HG03095 (cell line): ENCODE data around the gene MASTL.
A peak's percentile ranks its signal among the peaks of the same experiment; 100 is the strongest.
"Not testable (repeated sequence)": the region's sequence is repeated elsewhere in the genome, so short reads cannot be mapped to it uniquely, and the experiment has no call there.

Experiments used
- ATAC-seq: cut with Tn5 transposase; IDR thresholded peaks from one replicate; pipeline ENCODE4 v1.9.1; 2021; ENCODE audit warnings: moderate library complexity; ENCODE audit not compliant: unreplicated experiment

Gene MASTL

DNA sequence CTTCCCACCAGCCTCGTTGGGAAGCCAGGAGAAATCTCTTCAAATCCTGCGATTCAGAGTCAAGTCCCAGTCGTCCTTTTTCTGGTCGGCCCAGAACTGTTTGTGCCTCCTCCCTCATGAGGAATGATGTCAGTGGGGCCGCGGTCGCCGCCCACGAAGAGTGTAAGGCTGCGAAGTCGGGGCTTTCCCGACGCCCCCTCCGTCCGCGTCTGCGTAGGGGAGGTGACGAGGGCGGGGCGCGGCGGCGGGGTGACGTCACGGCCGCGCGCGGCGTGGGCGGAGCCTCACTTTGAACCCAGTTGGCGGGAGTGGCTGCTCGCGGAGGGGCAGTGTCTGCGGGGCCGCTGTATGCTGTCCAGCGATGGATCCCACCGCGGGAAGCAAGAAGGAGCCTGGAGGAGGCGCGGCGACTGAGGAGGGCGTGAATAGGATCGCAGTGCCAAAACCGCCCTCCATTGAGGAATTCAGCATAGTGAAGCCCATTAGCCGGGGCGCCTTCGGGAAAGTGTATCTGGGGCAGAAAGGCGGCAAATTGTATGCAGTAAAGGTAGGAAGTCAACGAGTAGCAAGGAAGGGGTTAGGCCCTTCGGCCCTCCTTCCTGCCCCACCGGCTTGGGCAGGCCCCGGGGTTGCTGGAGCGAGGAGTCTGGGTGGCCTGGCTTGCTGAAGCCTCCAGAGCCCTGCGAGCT is at the start of gene MASTL:
Gene MASTL, plus strand, starts transcription at position 287 of the 689 bp plus-strand sequence. Its CDS starts 75 bp downstream, at position 362.
- peak; percentile 85 for ATAC-seq

DNA sequence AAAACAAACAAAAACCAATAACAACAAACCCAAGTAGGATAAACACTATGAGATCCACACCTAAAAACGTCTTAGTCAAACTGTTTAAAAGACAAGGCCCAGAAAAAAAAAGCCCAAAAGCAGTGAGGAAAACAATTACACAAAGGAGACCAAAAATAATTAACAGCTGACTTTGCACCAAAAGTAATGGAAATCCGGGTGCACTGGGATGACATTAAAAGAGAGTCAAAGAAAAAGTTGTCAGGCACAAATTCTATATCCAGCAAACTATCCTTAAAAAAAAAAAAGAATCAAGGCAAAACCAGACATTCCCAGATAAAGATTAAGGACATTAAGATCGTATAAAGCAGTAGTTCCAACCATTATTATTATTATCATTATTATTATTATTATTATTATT is 47.0 kb upstream of the MASTL start:
- ATAC-seq: no peak

- ATAC-seq: no peak
These were observed 20.8 kb upstream of the MASTL start for GRCh38 chr10:27134371-27134770.

DNA sequence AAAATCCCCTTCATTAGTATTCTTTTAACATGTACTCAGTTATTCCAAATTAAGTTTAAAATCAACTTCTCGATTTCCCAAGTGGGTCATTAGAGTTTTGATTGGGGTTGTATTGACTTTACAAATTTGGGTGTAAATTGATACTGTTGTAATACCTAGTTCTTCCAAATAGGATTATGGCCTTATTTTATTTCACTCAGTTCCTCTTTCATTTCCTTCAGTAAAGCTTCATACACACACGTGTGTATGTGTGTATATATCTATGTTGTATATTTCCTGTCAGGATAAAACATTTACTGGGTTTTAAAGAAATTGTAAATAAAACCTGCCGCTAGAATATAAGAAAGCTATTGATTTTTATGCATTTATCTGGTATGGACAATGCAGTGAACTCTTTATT is 16.9 kb upstream of the MASTL start:
- ATAC-seq: no peak

DNA sequence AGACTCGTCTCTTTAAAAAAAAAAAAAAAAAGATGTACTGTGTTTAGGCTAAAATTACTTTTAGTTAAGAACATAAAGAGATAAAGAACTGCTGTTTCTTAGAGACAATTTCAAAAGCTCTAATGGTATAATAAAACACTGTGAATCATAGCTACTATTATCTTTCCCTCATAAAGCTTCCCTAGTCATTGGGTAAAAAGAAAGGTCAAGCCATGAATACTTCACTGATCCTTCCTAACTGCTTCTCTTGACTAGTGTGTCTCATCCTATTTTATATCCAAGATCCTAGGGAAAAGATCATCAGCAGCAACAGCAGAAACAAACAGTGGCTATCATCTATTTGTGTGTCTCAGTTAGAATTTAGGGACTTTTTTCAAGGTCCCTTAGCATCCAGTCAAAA is 11.5 kb upstream of the MASTL start:
- no peak for ATAC-seq

DNA sequence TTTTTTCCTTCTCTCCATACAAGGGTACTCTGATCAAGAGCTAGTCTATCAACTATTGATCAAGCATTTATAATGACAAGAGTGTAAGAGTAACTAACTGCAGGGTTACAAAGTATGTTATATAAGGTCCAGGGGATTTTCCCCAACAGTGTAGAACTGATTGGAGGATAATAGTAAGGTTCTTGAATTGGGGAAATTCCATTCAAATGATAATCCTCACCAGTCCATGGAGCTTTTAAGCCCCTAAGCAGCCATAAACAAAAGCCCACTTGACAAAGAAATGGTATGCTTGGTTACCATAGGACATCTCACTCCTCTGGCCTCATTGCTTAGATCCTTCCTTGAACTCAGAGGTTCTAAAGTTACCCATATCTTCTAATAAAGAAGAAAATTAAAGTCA is 9.2 kb upstream of the MASTL start:
- no peak for ATAC-seq

- ATAC-seq: no peak
These were observed 7.5 kb upstream of the MASTL start for GRCh38 chr10:27147701-27148100.

GRCh38 chr10:27150261-27150660 is 4.9 kb upstream of the MASTL start:
- no peak for ATAC-seq

GRCh38 chr10:27152687-27153086 is 2.5 kb upstream of the MASTL start:
- ATAC-seq: no peak

- no peak for ATAC-seq
These were observed 1.8 kb upstream of the MASTL start for GRCh38 chr10:27153329-27153728.

DNA sequence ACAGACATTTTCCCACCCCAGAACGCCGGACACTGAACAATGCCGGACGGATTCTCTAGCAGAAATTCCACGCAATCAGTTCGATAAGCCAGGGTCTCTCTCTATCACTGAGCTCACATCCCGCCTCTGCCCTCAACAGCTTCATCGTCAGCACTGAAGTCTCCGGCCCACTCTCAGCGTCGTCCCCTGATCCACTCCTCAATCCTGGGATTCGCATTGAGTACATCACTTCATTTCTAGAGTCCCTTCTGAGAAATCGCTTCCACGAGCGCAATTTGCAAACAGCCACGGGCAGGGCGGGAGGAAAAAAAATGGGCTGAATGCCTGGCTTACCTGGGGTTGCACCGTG is 1.3 kb upstream of the MASTL start:
- ATAC-seq: peak; percentile 6

- ATAC-seq: not testable (repeated sequence)
These were observed 1.4 kb downstream of the MASTL start for GRCh38 chr10:27156566-27156965.

- ATAC-seq: no peak
These were observed 2.0 kb downstream of the MASTL start for GRCh38 chr10:27157150-27157549.

GRCh38 chr10:27158421-27158820 is 3.3 kb downstream of the MASTL start:
- ATAC-seq: no peak

DNA sequence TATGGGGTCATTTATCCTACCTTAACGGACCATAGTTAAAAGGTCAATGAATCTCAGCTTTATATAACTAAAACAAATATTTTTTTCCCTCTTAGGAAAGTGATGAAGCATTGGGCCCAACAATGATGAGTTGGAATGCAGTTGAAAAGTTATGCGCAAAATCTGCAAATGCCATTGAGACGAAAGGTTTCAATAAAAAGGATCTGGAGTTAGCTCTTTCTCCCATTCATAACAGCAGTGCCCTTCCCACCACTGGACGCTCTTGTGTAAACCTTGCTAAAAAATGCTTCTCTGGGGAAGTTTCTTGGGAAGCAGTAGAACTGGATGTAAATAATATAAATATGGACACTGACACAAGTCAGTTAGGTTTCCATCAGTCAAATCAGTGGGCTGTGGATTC is 14.7 kb downstream of the MASTL start:
- no peak for ATAC-seq

DNA sequence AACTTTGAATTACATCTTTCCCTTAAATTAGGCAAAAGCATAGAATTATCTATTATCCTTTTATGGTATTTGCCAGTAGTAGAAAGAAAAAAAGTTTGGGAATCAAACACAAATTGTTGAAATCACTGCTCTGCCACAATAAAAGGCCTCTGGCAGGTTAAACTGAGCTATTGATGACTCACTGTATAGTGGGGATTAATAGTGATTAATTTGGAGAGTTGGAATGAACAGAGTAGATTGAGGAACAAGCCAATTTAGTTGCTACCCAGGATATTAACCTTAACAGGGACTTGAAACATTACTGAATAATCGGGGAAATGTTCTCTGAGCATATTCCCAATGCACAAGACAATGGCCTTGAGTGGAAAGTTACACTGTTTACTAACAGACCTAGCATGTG is 33.1 kb downstream of the MASTL start:
- ATAC-seq: no peak

DNA sequence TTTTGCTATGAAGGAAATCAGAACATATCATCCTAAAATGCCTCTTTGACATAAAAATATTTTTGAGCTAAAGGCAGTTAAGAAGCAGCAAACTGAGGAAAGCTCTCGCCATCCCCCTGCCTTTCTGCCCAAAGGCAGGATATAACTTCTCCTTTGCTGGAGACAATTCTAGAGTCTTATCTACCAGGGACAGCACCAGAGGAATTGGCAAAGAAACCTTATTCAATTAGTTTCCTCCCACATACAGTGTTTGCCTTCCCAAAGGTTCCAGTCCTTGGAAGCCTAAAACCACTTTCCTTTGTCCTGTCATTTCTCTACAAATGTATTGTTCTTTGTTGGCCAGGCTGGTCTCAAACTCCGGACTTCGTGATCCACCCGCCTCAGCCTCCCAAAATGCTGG is 33.7 kb downstream of the MASTL start:
- no peak for ATAC-seq

- no peak for ATAC-seq
These were observed 35.4 kb downstream of the MASTL start for GRCh38 chr10:27190508-27190907.

DNA sequence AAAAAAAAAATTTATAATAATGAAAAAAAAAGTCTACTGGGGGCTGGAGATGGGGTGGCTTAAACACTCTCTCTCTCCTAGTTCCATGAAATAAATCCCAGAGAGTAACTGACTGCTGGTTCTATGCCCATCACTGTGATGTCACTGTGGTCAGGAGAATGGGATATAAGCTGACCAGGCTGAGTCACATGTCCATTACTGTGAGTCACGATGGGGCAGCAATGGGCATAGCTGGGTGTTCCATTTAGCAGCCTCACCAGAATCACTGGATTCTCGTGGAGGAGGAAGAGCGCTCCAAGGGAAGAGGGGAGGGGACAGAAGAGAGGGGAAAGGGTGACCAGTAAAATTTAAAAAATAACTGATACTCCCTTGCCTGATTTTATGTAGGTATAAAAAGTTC is 37.1 kb downstream of the MASTL start:
- ATAC-seq: no peak

DNA sequence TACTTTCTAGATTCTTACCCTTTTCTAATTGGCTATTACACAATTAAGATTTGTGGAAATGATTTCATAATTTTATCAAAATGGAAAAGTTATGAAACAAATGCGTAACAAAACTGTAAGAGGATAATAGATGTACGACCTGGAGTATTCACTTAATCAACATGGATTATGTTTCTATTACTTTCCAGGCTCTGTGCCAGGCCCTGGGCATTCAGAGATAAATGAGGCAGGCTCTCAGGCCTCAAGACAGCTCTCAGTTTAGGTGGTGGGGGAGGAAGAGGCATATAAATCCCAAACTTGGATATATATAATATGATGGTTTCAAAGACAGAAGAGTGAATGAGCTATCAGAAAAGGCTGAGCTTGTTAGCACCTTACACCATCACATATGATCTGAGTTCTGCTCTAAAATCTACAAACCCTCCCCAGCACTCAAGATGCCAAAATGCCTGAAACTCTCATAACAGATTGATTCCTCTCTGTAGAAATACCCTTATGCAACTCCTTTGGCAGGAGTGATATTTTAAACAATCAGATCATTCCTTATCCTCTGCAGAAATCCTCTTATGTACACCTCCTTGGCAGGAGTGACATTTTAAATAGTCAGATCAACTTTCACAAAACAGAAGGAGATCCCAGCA is 42.9 kb downstream of the MASTL start:
- no peak for ATAC-seq

DNA sequence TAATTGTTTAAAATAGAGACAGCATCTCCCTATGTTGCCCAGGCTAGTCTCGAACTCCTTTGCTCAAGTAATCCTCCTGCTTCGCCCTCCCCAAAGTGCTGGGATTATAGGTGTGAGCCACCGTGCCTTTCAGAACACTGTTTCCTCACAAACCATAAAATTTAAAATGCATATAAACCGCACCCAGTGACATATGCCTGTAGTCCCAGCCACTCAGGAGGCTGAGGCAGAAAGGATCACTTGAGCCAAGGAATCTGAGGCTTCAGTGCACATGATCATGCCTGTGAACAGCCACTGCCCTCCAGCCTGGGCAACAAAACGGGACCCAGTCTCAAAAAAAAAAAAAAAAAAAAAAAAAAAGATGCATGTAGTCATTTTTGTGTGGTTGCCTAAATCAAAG is 48.7 kb downstream of the MASTL start:
- ATAC-seq: no peak

- no peak for ATAC-seq
These were observed 52.2 kb downstream of the MASTL start for GRCh38 chr10:27207350-27207749.

DNA sequence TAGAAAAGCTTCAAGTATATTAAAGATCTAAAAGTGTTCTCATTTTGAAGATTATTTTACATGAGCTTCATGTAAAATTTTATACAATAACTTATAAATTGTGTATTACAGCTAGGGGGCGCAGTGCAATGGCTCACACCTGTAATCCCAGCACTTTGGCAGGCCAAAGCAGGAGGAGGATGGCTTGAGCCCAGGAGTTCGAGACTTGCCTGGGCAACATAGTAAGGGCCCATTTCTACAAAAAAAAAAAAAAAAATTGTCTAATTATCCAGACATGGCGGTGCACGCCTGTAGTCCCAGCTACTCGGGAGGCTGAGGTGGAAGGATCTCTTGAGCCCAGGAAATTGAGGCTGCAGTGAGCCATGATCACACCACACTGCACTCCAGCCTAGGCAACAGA is 68.8 kb downstream of the MASTL start:
- ATAC-seq: no peak
